Measurements from ENCODE around the gene EXPH5.

The EXPH5 gene

DNA sequence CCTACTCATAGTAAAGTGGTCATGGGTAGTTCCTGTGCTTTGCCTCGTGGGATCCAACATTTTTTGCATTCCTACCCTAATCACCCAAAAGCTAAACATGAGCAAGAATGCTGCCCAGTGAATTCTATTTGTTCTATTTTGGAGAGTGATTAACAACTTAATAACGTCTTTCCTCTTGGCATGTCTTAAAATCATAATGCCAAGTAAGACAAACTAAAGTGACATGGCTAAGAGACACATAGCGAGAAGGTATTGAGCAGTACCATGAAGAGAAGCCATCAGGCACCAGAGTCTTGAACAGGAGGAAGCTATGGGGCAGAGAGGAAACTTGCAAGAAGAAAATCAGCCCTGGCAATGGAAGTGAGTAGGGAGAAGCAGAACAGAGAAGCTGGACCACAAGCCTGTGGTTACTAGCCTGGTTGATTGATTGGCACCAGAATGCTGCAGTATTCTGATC is 32.0 kb downstream of the EXPH5 start:
- H3K9me3 Mint-ChIP-seq (ENCODE audit: low read depth) = no peaks in the 10 kb centered on the region
- no peak overlapping the region for H3K4me3 Mint-ChIP-seq
- H3K4me1 Mint-ChIP-seq (ENCODE audit: low read depth) = peaks cover 24% of the 10 kb centered on the region
- no peaks in the 10 kb centered on the region for H3K36me3 Mint-ChIP-seq
- no peak overlapping the region for H3K27ac Mint-ChIP-seq
- no peaks in the 10 kb centered on the region for H3K27me3 Mint-ChIP-seq

- Mint-ChIP-seq H3K36me3 (no peaks in the 10 kb centered on the region), H3K4me1 (ENCODE audit: low read depth) (peaks cover 24% of the 10 kb centered on the region), H3K27ac (no peak overlapping the region), H3K4me3 (no peak overlapping the region), H3K27me3 (no peaks in the 10 kb centered on the region), H3K9me3 (ENCODE audit: low read depth) (no peaks in the 10 kb centered on the region)
Measured at GRCh38 chr11:108559904-108560303, 33.7 kb downstream of the EXPH5 start.

GRCh38 chr11:108559340-108559739 is 34.2 kb downstream of the EXPH5 start:
- no peaks in the 10 kb centered on the region for H3K9me3 Mint-ChIP-seq (ENCODE audit: low read depth)
- H3K36me3 Mint-ChIP-seq = peaks cover under 1% of the 10 kb centered on the region
- no peak overlapping the region for H3K27ac Mint-ChIP-seq
- H3K27me3 Mint-ChIP-seq = no peaks in the 10 kb centered on the region
- peaks cover 24% of the 10 kb centered on the region for H3K4me1 Mint-ChIP-seq (ENCODE audit: low read depth)
- no peak overlapping the region for H3K4me3 Mint-ChIP-seq

DNA sequence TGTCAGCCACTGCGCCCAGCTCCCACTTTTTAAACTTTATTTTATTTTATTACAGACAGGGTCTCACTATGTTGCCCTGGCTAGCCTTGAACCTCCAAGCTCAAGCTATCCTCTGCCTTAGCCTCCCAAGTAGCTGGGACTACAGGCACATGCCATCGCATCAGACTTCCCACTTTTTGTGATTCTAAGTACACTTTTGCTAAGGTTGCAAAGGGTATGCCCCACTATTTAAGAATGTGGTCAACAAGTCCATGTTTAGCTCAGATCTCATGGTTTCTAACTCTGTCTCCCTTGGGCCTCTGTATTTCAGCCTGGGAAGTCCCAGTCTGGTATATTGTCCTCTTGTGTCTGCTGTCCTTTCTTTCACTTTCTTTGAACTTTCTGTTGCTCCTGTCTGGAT is 35.3 kb downstream of the EXPH5 start:
- H3K36me3 Mint-ChIP-seq = peaks cover 2% of the 10 kb centered on the region
- no peak overlapping the region for H3K27ac Mint-ChIP-seq
- peaks cover 24% of the 10 kb centered on the region for H3K4me1 Mint-ChIP-seq (ENCODE audit: low read depth)
- H3K4me3 Mint-ChIP-seq = no peak overlapping the region
- no peaks in the 10 kb centered on the region for H3K9me3 Mint-ChIP-seq (ENCODE audit: low read depth)
- no peaks in the 10 kb centered on the region for H3K27me3 Mint-ChIP-seq

DNA sequence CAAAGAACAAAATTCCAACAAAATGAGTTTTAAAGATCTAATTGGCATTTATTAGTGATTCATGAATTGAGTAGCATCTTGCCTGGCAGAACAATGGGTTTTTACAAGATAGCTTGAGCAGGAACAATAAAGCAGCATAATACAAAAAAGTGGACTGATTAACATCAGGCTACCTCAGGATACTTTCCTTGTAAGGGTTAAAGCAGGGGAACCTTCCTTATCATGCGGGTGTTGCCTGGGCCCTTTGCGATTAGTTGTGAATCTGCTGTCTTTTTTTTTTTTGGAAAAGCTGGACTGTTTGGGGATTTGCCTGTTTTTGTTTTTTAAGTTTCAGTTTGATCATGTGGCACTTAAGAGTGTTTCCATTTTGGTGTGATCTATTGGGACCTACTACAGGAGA is 37.5 kb downstream of the EXPH5 start:
- Mint-ChIP-seq H3K9me3 (ENCODE audit: low read depth) (no peaks in the 10 kb centered on the region), H3K27ac (no peak overlapping the region), H3K4me1 (ENCODE audit: low read depth) (peaks cover 24% of the 10 kb centered on the region), H3K4me3 (no peak overlapping the region), H3K36me3 (peaks cover 2% of the 10 kb centered on the region), H3K27me3 (no peaks in the 10 kb centered on the region)

GRCh38 chr11:108551651-108552462 is 41.7 kb downstream of the EXPH5 start:
- H3K36me3 Mint-ChIP-seq = peaks cover 2% of the 10 kb centered on the region
- H3K9me3 Mint-ChIP-seq (ENCODE audit: low read depth) = no peaks in the 10 kb centered on the region
- H3K4me3 Mint-ChIP-seq = no peak overlapping the region
- H3K4me1 Mint-ChIP-seq (ENCODE audit: low read depth) = no peaks in the 10 kb centered on the region
- H3K27me3 Mint-ChIP-seq = no peaks in the 10 kb centered on the region
- no peak overlapping the region for H3K27ac Mint-ChIP-seq

- Mint-ChIP-seq H3K36me3 (peaks cover 5% of the 10 kb centered on the region), H3K4me1 (ENCODE audit: low read depth) (no peaks in the 10 kb centered on the region), H3K27me3 (no peaks in the 10 kb centered on the region), H3K4me3 (no peak overlapping the region), H3K9me3 (ENCODE audit: low read depth) (no peaks in the 10 kb centered on the region), H3K27ac (no peak overlapping the region)
Measured at GRCh38 chr11:108549319-108549885, 44.2 kb downstream of the EXPH5 start.

- Mint-ChIP-seq H3K4me3 (no peak overlapping the region), H3K27ac (no peak overlapping the region), H3K9me3 (ENCODE audit: low read depth) (no peaks in the 10 kb centered on the region), H3K27me3 (no peaks in the 10 kb centered on the region), H3K4me1 (ENCODE audit: low read depth) (no peaks in the 10 kb centered on the region), H3K36me3 (peaks cover 3% of the 10 kb centered on the region)
Measured at GRCh38 chr11:108545909-108546501, 47.6 kb downstream of the EXPH5 start.

GRCh38 chr11:108543316-108543964 is 50.1 kb downstream of the EXPH5 start:
- Mint-ChIP-seq H3K4me1 (ENCODE audit: low read depth) (no peaks in the 10 kb centered on the region), H3K4me3 (no peak overlapping the region), H3K36me3 (peaks cover 3% of the 10 kb centered on the region), H3K9me3 (ENCODE audit: low read depth) (no peaks in the 10 kb centered on the region), H3K27me3 (no peaks in the 10 kb centered on the region), H3K27ac (no peak overlapping the region)

DNA sequence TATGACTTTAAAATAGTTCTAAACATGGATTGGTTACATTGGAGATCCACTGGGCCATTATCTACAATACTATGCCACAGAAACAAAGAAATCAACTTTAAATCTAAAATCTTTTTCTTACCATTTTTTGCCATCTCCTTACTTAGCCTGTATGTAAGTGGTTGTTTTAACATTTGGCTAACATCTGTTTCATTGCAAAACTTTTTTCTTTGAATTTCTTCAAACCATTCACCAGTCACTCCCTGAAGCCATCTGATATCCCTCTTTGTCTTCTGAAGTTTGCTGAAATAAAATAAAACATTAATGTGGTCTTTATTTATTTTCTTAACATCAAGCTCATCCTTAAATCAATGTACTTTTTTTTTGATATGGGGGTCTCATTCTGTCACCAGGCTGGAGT is 52.0 kb downstream of the EXPH5 start:
- Mint-ChIP-seq H3K27me3 (no peaks in the 10 kb centered on the region), H3K4me3 (no peak overlapping the region), H3K9me3 (ENCODE audit: low read depth) (no peaks in the 10 kb centered on the region), H3K27ac (no peak overlapping the region), H3K36me3 (peaks cover 3% of the 10 kb centered on the region), H3K4me1 (ENCODE audit: low read depth) (no peaks in the 10 kb centered on the region)

DNA sequence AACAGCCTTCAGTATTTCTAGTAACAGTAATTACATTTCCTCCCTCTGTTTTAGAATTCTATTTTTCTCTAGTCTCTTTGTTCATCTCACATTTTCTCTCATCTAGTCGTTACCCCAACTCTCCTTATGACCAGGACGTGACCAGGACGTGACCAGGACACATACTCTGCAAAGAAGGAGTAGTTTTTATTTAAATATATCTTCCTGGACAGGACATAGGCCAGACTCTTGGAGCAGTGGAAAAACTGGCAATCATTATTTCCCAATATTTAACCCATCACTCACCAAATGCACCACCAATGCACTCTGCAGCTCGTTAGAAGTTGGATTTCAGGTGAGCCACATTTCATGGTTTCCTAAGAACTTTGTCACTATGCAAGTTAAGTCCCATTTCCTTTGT is 55.1 kb downstream of the EXPH5 start:
- no peaks in the 10 kb centered on the region for H3K9me3 Mint-ChIP-seq (ENCODE audit: low read depth)
- no peaks in the 10 kb centered on the region for H3K4me1 Mint-ChIP-seq (ENCODE audit: low read depth)
- no peak overlapping the region for H3K27ac Mint-ChIP-seq
- H3K36me3 Mint-ChIP-seq = peaks cover 3% of the 10 kb centered on the region
- no peak overlapping the region for H3K4me3 Mint-ChIP-seq
- H3K27me3 Mint-ChIP-seq = no peaks in the 10 kb centered on the region

DNA sequence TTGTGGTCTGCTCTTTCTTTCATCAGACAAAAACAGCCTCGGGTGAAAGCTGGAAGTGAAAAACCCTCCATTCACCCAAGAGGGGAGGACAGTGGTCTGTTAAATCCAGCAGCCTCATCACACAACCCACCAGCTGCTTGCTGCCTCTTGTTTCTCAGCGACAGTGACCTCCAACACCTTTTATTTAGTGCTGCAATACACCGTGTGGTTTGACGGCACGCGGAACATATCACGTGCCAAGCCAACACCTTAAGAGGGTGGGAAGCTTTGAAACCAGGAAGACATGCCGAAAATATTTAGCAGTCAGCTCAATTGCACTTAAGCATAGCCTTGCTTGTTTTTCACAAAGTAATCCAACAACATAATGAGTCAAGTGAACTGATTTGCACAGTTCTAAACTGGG is 55.5 kb downstream of the EXPH5 start:
- peaks cover 3% of the 10 kb centered on the region for H3K36me3 Mint-ChIP-seq
- no peaks in the 10 kb centered on the region for H3K27me3 Mint-ChIP-seq
- H3K4me1 Mint-ChIP-seq (ENCODE audit: low read depth) = no peaks in the 10 kb centered on the region
- H3K4me3 Mint-ChIP-seq = no peak overlapping the region
- H3K27ac Mint-ChIP-seq = no peak overlapping the region
- H3K9me3 Mint-ChIP-seq (ENCODE audit: low read depth) = no peaks in the 10 kb centered on the region

GRCh38 chr11:108536783-108537182 is 56.8 kb downstream of the EXPH5 start:
- Mint-ChIP-seq H3K9me3 (ENCODE audit: low read depth) (no peaks in the 10 kb centered on the region), H3K4me1 (ENCODE audit: low read depth) (no peaks in the 10 kb centered on the region), H3K27ac (no peak overlapping the region), H3K4me3 (no peak overlapping the region), H3K36me3 (peaks cover 5% of the 10 kb centered on the region), H3K27me3 (no peaks in the 10 kb centered on the region)

DNA sequence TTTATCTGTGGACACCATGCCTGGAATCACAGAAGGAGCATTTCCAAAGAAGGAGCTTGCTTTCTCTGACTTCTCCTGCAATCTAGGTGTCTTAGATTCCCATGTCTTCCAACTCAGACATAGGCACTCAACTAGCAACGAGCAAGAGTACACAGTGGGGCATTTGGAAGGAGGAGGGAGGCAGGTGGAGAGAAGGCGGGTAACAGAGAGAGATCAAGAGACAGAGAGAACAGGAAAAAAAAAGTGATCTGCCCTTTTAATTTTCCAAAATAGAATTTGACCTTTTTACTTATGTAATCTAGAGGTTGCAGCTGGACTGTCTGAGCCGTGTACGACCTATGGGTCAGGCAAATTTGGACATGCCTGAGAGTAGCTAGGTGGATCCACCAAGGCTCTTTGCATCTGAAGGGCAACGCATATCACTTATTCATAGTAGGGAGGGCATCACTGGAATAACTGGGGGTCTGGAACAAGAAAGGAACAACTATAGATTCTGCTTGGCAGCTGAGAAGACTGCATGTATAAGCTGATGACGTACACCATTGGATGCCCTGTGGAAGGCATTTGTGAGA is 58.1 kb downstream of the EXPH5 start:
- H3K27ac Mint-ChIP-seq = no peak overlapping the region
- no peaks in the 10 kb centered on the region for H3K27me3 Mint-ChIP-seq
- no peaks in the 10 kb centered on the region for H3K9me3 Mint-ChIP-seq (ENCODE audit: low read depth)
- H3K4me1 Mint-ChIP-seq (ENCODE audit: low read depth) = no peaks in the 10 kb centered on the region
- H3K36me3 Mint-ChIP-seq = peaks cover 8% of the 10 kb centered on the region
- H3K4me3 Mint-ChIP-seq = no peak overlapping the region
